ENCODE data around the gene ELFN1. TPM values are rescaled to one million over a fixed set of nuclear protein-coding genes. Genes with fewer than 3 reads are reported as not detected.

Gene ELFN1
- total RNA-seq, 1 donor from 2014 or later: not detected

GRCh38 chr7:1769286-1770200 is 99.5 kb downstream of the ELFN1 start:
- Mint-ChIP-seq H3K27me3 (peaks cover 8% of the 10 kb centered on the region), H3K4me1 (no peaks in the 10 kb centered on the region), H3K9me3 (peaks cover 7% of the 10 kb centered on the region), H3K36me3 (ENCODE audit: low read depth) (no peaks in the 10 kb centered on the region), H3K4me3 (no peak overlapping the region), H3K27ac (no peak overlapping the region)
- intact Hi-C loops (cut with micrococcal nuclease): no loop called here
- ChIA-PET CTCF (no interaction called here), POLR2A (no interaction called here)
- DNase-seq (no peak), ATAC-seq (ENCODE audit: low read depth) (no peak)
- TF ChIP-seq, protein P1, sequence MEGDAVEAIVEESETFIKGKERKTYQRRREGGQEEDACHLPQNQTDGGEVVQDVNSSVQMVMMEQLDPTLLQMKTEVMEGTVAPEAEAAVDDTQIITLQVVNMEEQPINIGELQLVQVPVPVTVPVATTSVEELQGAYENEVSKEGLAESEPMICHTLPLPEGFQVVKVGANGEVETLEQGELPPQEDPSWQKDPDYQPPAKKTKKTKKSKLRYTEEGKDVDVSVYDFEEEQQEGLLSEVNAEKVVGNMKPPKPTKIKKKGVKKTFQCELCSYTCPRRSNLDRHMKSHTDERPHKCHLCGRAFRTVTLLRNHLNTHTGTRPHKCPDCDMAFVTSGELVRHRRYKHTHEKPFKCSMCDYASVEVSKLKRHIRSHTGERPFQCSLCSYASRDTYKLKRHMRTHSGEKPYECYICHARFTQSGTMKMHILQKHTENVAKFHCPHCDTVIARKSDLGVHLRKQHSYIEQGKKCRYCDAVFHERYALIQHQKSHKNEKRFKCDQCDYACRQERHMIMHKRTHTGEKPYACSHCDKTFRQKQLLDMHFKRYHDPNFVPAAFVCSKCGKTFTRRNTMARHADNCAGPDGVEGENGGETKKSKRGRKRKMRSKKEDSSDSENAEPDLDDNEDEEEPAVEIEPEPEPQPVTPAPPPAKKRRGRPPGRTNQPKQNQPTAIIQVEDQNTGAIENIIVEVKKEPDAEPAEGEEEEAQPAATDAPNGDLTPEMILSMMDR (IDR thresholded peaks at IDR 0.05): no peak

GRCh38 chr7:1770331-1770730 is 100.3 kb downstream of the ELFN1 start:
- ChIA-PET POLR2A (no interaction called here), CTCF (no interaction called here)
- ATAC-seq (ENCODE audit: low read depth): no peak
- Mint-ChIP-seq H3K4me1 (no peaks in the 10 kb centered on the region), H3K9me3 (peaks cover 9% of the 10 kb centered on the region), H3K36me3 (ENCODE audit: low read depth) (no peaks in the 10 kb centered on the region), H3K4me3 (no peak overlapping the region), H3K27me3 (peaks cover 8% of the 10 kb centered on the region), H3K27ac (no peak overlapping the region)
- TF ChIP-seq, protein P1 (IDR thresholded peaks at IDR 0.05): no peak
- no peak for DNase-seq
- intact Hi-C loops (cut with micrococcal nuclease): no loop called here

GRCh38 chr7:1775389-1775788 is 105.3 kb downstream of the ELFN1 start:
- ChIA-PET POLR2A (no interaction called here), CTCF (no interaction called here)
- H3K27ac Mint-ChIP-seq: no peak overlapping the region
- H3K4me3 Mint-ChIP-seq: no peak overlapping the region
- peaks cover 15% of the 10 kb centered on the region for H3K27me3 Mint-ChIP-seq
- intact Hi-C loops (cut with micrococcal nuclease): no loop called here
- H3K9me3 Mint-ChIP-seq: peaks cover 14% of the 10 kb centered on the region
- H3K4me1 Mint-ChIP-seq: no peaks in the 10 kb centered on the region
- TF ChIP-seq, protein P1 (IDR thresholded peaks at IDR 0.05): no peak
- ATAC-seq (ENCODE audit: low read depth): no peak
- no peaks in the 10 kb centered on the region for H3K36me3 Mint-ChIP-seq (ENCODE audit: low read depth)
- DNase-seq: no peak

GRCh38 chr7:1777122-1777521 is 107.0 kb downstream of the ELFN1 start:
- Mint-ChIP-seq H3K9me3 (peaks cover 14% of the 10 kb centered on the region), H3K4me1 (no peaks in the 10 kb centered on the region), H3K27me3 (peaks cover 15% of the 10 kb centered on the region), H3K36me3 (ENCODE audit: low read depth) (no peaks in the 10 kb centered on the region), H3K4me3 (no peak overlapping the region), H3K27ac (no peak overlapping the region)
- ATAC-seq (ENCODE audit: low read depth) (no peak), DNase-seq (no peak)
- TF ChIP-seq, protein P1 (IDR thresholded peaks at IDR 0.05): no peak
- ChIA-PET POLR2A (no interaction called here), CTCF (no interaction called here)
- intact Hi-C loops (cut with micrococcal nuclease): no loop called here

DNA sequence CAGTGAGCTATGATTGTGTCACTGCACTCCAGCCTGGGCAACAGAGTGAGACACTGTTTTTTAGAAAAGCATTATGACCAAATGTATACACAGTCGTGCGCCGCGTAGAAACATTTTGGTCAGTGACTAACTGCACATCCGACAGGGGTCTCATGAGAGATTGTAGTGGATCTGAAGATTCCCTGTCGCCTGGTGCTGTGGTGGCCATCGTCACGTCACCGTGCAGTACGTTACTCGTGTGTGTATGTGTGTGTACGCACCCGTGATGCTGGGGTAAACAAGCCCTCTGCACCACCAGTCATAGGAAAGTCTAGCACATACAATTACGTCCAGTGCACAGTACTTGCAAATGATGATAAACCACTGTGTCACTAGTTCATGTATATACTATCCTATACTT is 109.4 kb downstream of the ELFN1 start:
- no peak overlapping the region for H3K27ac Mint-ChIP-seq
- TF ChIP-seq, protein P1 (IDR thresholded peaks at IDR 0.05): no peak
- POLR2A ChIA-PET: no interaction called here
- H3K9me3 Mint-ChIP-seq: peaks cover 7% of the 10 kb centered on the region
- CTCF ChIA-PET: no interaction called here
- no peak for ATAC-seq (ENCODE audit: low read depth)
- DNase-seq: no peak
- intact Hi-C loops (cut with micrococcal nuclease): no loop called here
- no peak overlapping the region for H3K4me3 Mint-ChIP-seq
- no peaks in the 10 kb centered on the region for H3K36me3 Mint-ChIP-seq (ENCODE audit: low read depth)
- H3K4me1 Mint-ChIP-seq: no peaks in the 10 kb centered on the region
- peaks cover 17% of the 10 kb centered on the region for H3K27me3 Mint-ChIP-seq

Measured in activated B cell treated with CpG ODN at 0.5 μM for 24 hours (primary cell).